ENCODE results near the gene ELOVL3. TPM values are rescaled to one million over a fixed set of nuclear protein-coding genes. Genes with fewer than 3 reads are reported as not detected.

The ELOVL3 gene
- total RNA-seq, 1 donor from 2014 or later, result not detected

GRCh38 chr10:102266670-102267069 is 40.6 kb downstream of the ELOVL3 start:
- no peak overlapping the region for H3K4me3 ChIP-seq
- peaks cover 79% of the 10 kb centered on the region for H3K4me1 ChIP-seq
- H3K27me3 ChIP-seq (ENCODE audit: low read depth), result no peaks in the 10 kb centered on the region
- H3K36me3 ChIP-seq, result peaks cover 11% of the 10 kb centered on the region
- no peak for DNase-seq
- no peak overlapping the region for H3K27ac ChIP-seq (replicated peaks)
- H3K9me3 ChIP-seq (replicated peaks), result no peaks in the 10 kb centered on the region
- intact Hi-C loops (cut with micrococcal nuclease), result no loop called here
- TF ChIP-seq CTCF (IDR thresholded peaks at IDR 0.05; ENCODE audit: borderline replicate concordance), result no peak

- intact Hi-C loops (cut with micrococcal nuclease), result no loop called here
- Histone ChIP-seq H3K36me3 (peaks cover 5% of the 10 kb centered on the region), H3K27me3 (ENCODE audit: low read depth) (no peaks in the 10 kb centered on the region), H3K4me1 (peaks cover 75% of the 10 kb centered on the region), H3K9me3 (replicated peaks) (no peaks in the 10 kb centered on the region), H3K4me3 (no peak overlapping the region), H3K27ac (replicated peaks) (peak overlapping the region; percentile 7)
- no peak for TF ChIP-seq CTCF (IDR thresholded peaks at IDR 0.05; ENCODE audit: borderline replicate concordance)
- no peak for DNase-seq
These were observed 41.6 kb downstream of the ELOVL3 start for GRCh38 chr10:102267748-102268147.

DNA sequence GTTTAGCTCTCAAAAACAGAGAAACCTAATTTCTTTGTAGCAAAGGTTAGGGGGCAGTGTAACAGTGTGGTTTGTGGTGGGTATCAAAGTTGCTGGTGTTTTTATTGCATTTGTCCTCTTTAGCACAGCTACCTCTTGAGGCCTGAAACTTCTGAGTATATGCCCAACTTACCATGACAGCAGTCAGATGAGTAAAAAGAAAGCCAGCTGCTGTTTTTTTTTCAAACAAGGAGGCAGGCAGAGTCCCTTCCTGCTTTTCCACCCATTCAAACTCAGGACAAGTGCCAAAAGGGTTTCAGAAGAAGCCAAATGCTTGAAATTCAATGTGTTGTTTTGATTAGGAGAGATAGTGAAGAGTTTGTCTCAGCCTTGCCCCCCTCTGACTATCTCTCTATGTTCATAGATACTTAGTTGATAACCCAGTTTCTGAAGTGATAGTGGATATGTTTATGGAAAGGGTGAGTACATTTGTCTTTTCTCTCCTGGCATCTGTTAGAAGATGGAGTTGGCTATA is 42.3 kb downstream of the ELOVL3 start:
- Histone ChIP-seq H3K27ac (replicated peaks) (peak overlapping the region; percentile 7), H3K4me1 (peaks cover 75% of the 10 kb centered on the region), H3K4me3 (no peak overlapping the region), H3K9me3 (replicated peaks) (no peaks in the 10 kb centered on the region), H3K36me3 (peaks cover 5% of the 10 kb centered on the region), H3K27me3 (ENCODE audit: low read depth) (no peaks in the 10 kb centered on the region)
- DNase-seq, result no peak
- intact Hi-C loops (cut with micrococcal nuclease), result no loop called here
- no peak for TF ChIP-seq CTCF (IDR thresholded peaks at IDR 0.05; ENCODE audit: borderline replicate concordance)

DNA sequence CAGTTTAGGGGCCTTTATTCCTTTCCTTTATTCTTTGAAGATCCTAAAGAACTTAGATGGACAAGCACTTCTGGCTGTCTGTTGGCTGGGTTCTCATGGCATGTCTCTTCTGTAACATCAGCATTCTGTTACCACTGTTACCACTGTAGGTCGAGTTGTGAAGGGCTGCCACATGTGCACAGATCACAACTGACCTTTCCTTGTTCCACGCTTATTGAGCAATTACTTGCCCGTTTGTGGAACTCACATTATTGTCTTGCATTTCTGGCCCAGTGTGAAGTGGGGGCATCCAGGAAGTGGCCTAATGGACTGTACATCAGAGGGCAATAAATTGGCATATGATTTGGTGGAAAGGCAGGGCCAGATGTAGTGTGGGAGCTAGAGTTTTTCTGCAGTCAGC is 42.9 kb downstream of the ELOVL3 start:
- H3K9me3 ChIP-seq (replicated peaks), result no peaks in the 10 kb centered on the region
- intact Hi-C loops (cut with micrococcal nuclease), result no loop called here
- peaks cover 4% of the 10 kb centered on the region for H3K36me3 ChIP-seq
- H3K27me3 ChIP-seq (ENCODE audit: low read depth), result no peaks in the 10 kb centered on the region
- H3K27ac ChIP-seq (replicated peaks), result peak overlapping the region; percentile 7
- no peak for TF ChIP-seq CTCF (IDR thresholded peaks at IDR 0.05; ENCODE audit: borderline replicate concordance)
- no peak overlapping the region for H3K4me3 ChIP-seq
- H3K4me1 ChIP-seq, result peaks cover 75% of the 10 kb centered on the region
- no peak for DNase-seq

- H3K4me1 ChIP-seq, result peaks cover 59% of the 10 kb centered on the region
- no peaks in the 10 kb centered on the region for H3K9me3 ChIP-seq (replicated peaks)
- peaks cover 8% of the 10 kb centered on the region for H3K36me3 ChIP-seq
- no peak for DNase-seq
- intact Hi-C loops (cut with micrococcal nuclease), result no loop called here
- H3K27ac ChIP-seq (replicated peaks), result no peak overlapping the region
- no peak overlapping the region for H3K4me3 ChIP-seq
- TF ChIP-seq CTCF (IDR thresholded peaks at IDR 0.05; ENCODE audit: borderline replicate concordance), result no peak
- H3K27me3 ChIP-seq (ENCODE audit: low read depth), result no peaks in the 10 kb centered on the region
These were observed 48.0 kb downstream of the ELOVL3 start for GRCh38 chr10:102274062-102274461.
